ENCODE results near the gene SYNJ2BP. TPM values are rescaled to one million over a fixed set of nuclear protein-coding genes. Genes with fewer than 3 reads are reported as not detected.

The SYNJ2BP gene
- total RNA-seq: 17.2 and 17.3 TPM in 2 replicates

GRCh38 chr14:70416725-70417349 lies at the start of gene SYNJ2BP:
SYNJ2BP (minus strand) TSS chr14:70417090; CDS start chr14:70416963, 127 bp downstream.

GRCh38 chr14:70451874-70452273 lies 35.0 kb upstream of the SYNJ2BP start, which contains the start of gene ADAM21:
ADAM21 (plus strand) TSS chr14:70452174; CDS start chr14:70457500, 5,326 bp downstream.

Other genes starting within 250 kb of the SYNJ2BP start
- gene SLC8A3, start 228.1 kb downstream of the SYNJ2BP start, total RNA-seq: 0.11 and 0.12 TPM in 2 replicates
- 32.2 and 35.0 TPM in 2 replicates for gene COX16, start 57.4 kb downstream of the SYNJ2BP start, total RNA-seq
- 0.25 and 0.33 TPM in 2 replicates for gene ADAM21, start 35.1 kb upstream of the SYNJ2BP start, total RNA-seq
- gene ADAM20, start 117.9 kb upstream of the SYNJ2BP start, total RNA-seq: 1.00 and 1.1 TPM in 2 replicates
- gene MED6, start 183.6 kb upstream of the SYNJ2BP start, total RNA-seq: 34.4 and 35.9 TPM in 2 replicates
- under 0.01 TPM in 2 replicates for gene TTC9, start 224.8 kb upstream of the SYNJ2BP start, total RNA-seq

Data from uterine smooth muscle cell (primary cell).